Pancreas (tissue), 10 donors: ENCODE data around the gene NT5DC1. TPM values are rescaled to one million over a fixed set of nuclear protein-coding genes. Genes with fewer than 3 reads are reported as not detected.

ENCODE experiments used
- ATAC-seq, 4 donors: fragments of 200-7000 bp; cut with Tn5 transposase; one replicate each; pipeline versions ENCODE4 v1.8.0 to v1.9.1; 2020; ENCODE audit warnings: mild to moderate bottlenecking in 4 of 4, moderate library complexity in 4 of 4
- DNase-seq, 6 donors: peaks; one replicate each; pipeline ENCODE4 v3.0.0-alpha.2; 2020
- FAIRE-seq: peaks from 2 replicates; lab custom pipeline; 2012; peaks lifted over from hg19 to GRCh38; lab: Jason Lieb, UNC
- H3K27ac ChIP-seq, 4 donors: fragments of 200-600 bp; sonication (generic); 1 replicate in 3 of 4; 2 replicates in 1 of 4; pipeline versions ENCODE4 v1.5.0 to v1.8.0; 2020
- H3K27me3 ChIP-seq, 4 donors: fragments of 200-600 bp; one replicate each; pipeline ENCODE4 v1.8.0; 2021
- H3K36me3 ChIP-seq, 3 donors: fragments of 200-600 bp; sonication (generic) in 1 of 3; one replicate each; pipeline versions ENCODE4 v1.5.0 to v1.8.0; 2020 to 2021
- H3K4me1 ChIP-seq, 3 donors: fragments of 200-600 bp; one replicate each; pipeline ENCODE4 v1.8.0; 2021
- H3K4me3 ChIP-seq, 4 donors: fragments of 200-600 bp; sonication (generic) in 2 of 4; one replicate each; pipeline versions ENCODE4 v1.5.0 to v1.8.0; 2020 to 2021
- H3K9me3 ChIP-seq, 4 donors: fragments of 200-600 bp; one replicate each; pipeline ENCODE4 v1.8.0; 2021
- CTCF ChIP-seq, 4 donors: fragments of 200-600 bp; sonication (generic) in 3 of 4; IDR thresholded peaks; one replicate each; pipeline versions ENCODE4 v1.5.0 to v1.8.0; 2021; ENCODE audit warnings: antibody characterized with exemption in 4 of 4
- WGBS, 2 donors: extraction: QIAGEN DNeasy Blood & Tissue Kit; methylation state at CpG; one replicate each; pipeline ENCODE4 v1.1.7; 2013; 5-methylcytosine and 5-hydroxymethylcytosine counted together
- intact Hi-C, 3 donors: fragments of 100-400 bp; cut with DNase I; formaldehyde crosslinking; loops; one replicate each; pipeline versions ENCODE4 v1.11.1 to v1.14.2; 2022
- polyA plus RNA-seq, 2 donors: library from polyadenylated mRNA; stranded (reverse); fragments of 200-250 nt; gene quantifications; one replicate each; pipeline ENCODE4 v1.2.3, GENCODE V29; 2013
- total RNA-seq, 6 donors: library from RNA; stranded (reverse); fragmentation: NEBNext Ultra II Directional in 4 of 6; extraction: Animal tissue kit (Norgen Biotek cat#: 25700) in 4 of 6; gene quantifications; one replicate each; pipeline versions ENCODE4 v1.2.1 to v1.2.4, GENCODE V29; 2021 to 2023
- donor health status: healthy with polysubstance abuse.
- donor health status: DM: no; HTN: no; CAD: no; lungs with moderate emphysema.
- donor health status: DM: no; HTN: no; CAD: no.
- donor health status: control.
- donor health status: control.
- donor health status: Bipolar disorder and iron deficiency.
- donor health status: DM: yes; HTN: yes; CAD: no.
- donor health status: DM: no; HTN: no; CAD: no.
- donor health status: DM: no; HTN: no; CAD: no.
- donor health status: DM: yes; HTN: yes; CAD: no.

NT5DC1 gene
- total and polyA plus RNA-seq, 8 donors, result 4.4 to 28.3 (median 20.4) TPM

GRCh38 chr6:116154887-116155286, 54.2 kb downstream of the NT5DC1 start:
- no peak overlapping the region for H3K4me3 ChIP-seq
- TF ChIP-seq CTCF (IDR thresholded peaks at IDR 0.05), result no peak
- ATAC-seq (no peak), FAIRE-seq (no peak), DNase-seq (no peak)
- 87 to 96% methylated on average over 2 of the region's 2 CpGs for WGBS, 2 donors
- intact Hi-C loops, result no loop called here
- no peaks in the 10 kb centered on the region for H3K27me3 ChIP-seq
- no peak overlapping the region for H3K27ac ChIP-seq
- H3K4me1 ChIP-seq, result peaks cover 0 to 5% (median 0%) of the 10 kb centered on the region in 3 donors
- no peaks in the 10 kb centered on the region for H3K9me3 ChIP-seq
- no peaks in the 10 kb centered on the region for H3K36me3 ChIP-seq

GRCh38 chr6:116156405-116157326, 56.0 kb downstream of the NT5DC1 start:
- WGBS, 2 donors, result 89% methylated on average over 7 of the region's 7 CpGs
- no peaks in the 10 kb centered on the region for H3K27me3 ChIP-seq
- peaks cover 0 to 5% (median 0%) of the 10 kb centered on the region in 3 donors for H3K4me1 ChIP-seq
- no peak overlapping the region for H3K4me3 ChIP-seq
- no peak for DNase-seq
- TF ChIP-seq CTCF (IDR thresholded peaks at IDR 0.05), result no peak
- intact Hi-C loops, result no loop called here
- no peaks in the 10 kb centered on the region for H3K36me3 ChIP-seq
- no peak for ATAC-seq
- H3K27ac ChIP-seq, result no peak overlapping the region
- no peak for FAIRE-seq
- no peaks in the 10 kb centered on the region for H3K9me3 ChIP-seq

- H3K4me3 ChIP-seq, result no peak overlapping the region
- peaks cover 0 to 5% (median 0%) of the 10 kb centered on the region in 3 donors for H3K4me1 ChIP-seq
- WGBS, 2 donors, result 74 to 82% methylated on average over 1 of the region's 1 CpG
- no peaks in the 10 kb centered on the region for H3K36me3 ChIP-seq
- no peak overlapping the region for H3K27ac ChIP-seq
- TF ChIP-seq CTCF (IDR thresholded peaks at IDR 0.05), result no peak
- no peak for FAIRE-seq
- intact Hi-C loops, result no loop called here
- ATAC-seq, result no peak
- no peaks in the 10 kb centered on the region for H3K9me3 ChIP-seq
- H3K27me3 ChIP-seq, result no peaks in the 10 kb centered on the region
- DNase-seq, result no peak
These were observed 56.7 kb downstream of the NT5DC1 start for GRCh38 chr6:116157391-116157790.

- DNase-seq, result no peak
- Histone ChIP-seq H3K4me1 (peaks cover 0 to 5% (median 0%) of the 10 kb centered on the region in 3 donors), H3K9me3 (no peaks in the 10 kb centered on the region), H3K36me3 (no peaks in the 10 kb centered on the region), H3K27me3 (no peaks in the 10 kb centered on the region), H3K4me3 (no peak overlapping the region), H3K27ac (no peak overlapping the region)
- no peak for TF ChIP-seq CTCF (IDR thresholded peaks at IDR 0.05)
- no peak for FAIRE-seq
- ATAC-seq, result no peak
- WGBS, 2 donors, result 41 to 45% methylated on average over 3 of the region's 3 CpGs
- intact Hi-C loops, result no loop called here
These were observed 58.0 kb downstream of the NT5DC1 start for GRCh38 chr6:116158641-116159040.
